Mesothelial cell of epicardium (in vitro differentiated cells): ENCODE measurements around the gene TBC1D2B. TPM values are rescaled to one million over a fixed set of nuclear protein-coding genes. Genes with fewer than 3 reads are reported as not detected.
A peak's percentile ranks its signal among the peaks of the same experiment; 100 is the strongest.

ENCODE experiments used
- DNase-seq, 2 experiments: peaks; one replicate each; pipeline ENCODE4 v3.0.0; 2021; ENCODE audit warnings: low spot score in 2 of 2; ENCODE audit not compliant: unreplicated experiment in 2 of 2
- H3K27ac Mint-ChIP-seq: 2 replicates; pipeline ENCODE4 v1.8.0; 2021; ENCODE audit warnings: mixed read lengths
- H3K27me3 Mint-ChIP-seq: 2 replicates; pipeline ENCODE4 v1.8.0; 2021; ENCODE audit warnings: low read depth, mixed read lengths
- H3K36me3 Mint-ChIP-seq: 2 replicates; pipeline ENCODE4 v1.8.0; 2021; ENCODE audit warnings: mixed read lengths
- H3K4me1 Mint-ChIP-seq: 2 replicates; pipeline ENCODE4 v1.8.0; 2021; ENCODE audit warnings: mixed read lengths
- H3K4me3 Mint-ChIP-seq: 2 replicates; pipeline ENCODE4 v1.8.0; 2021; ENCODE audit warnings: mild to moderate bottlenecking, moderate library complexity, mixed read lengths
- H3K9me3 Mint-ChIP-seq: 2 replicates; pipeline ENCODE4 v1.8.0; 2021; ENCODE audit warnings: mixed read lengths
- CTCF ChIP-seq: fragments of 200-600 bp; sonication (generic); IDR thresholded peaks from one replicate; pipeline ENCODE4 v1.5.0; 2021; ENCODE audit warnings: antibody characterized with exemption; ENCODE audit not compliant: unreplicated experiment
- total RNA-seq: library from RNA; stranded (reverse); gene quantifications from 3 replicates; pipeline ENCODE4 v1.2.1, GENCODE V29; 2021

Gene TBC1D2B
- total RNA-seq, 1 donor from 2014 or later = 39.8 TPM

- Mint-ChIP-seq H3K9me3 (no peaks in the 10 kb centered on the region), H3K4me1 (peaks cover 48% of the 10 kb centered on the region), H3K36me3 (no peaks in the 10 kb centered on the region), H3K27ac (no peak overlapping the region), H3K27me3 (no peaks in the 10 kb centered on the region), H3K4me3 (no peak overlapping the region)
- DNase-seq = no peak
- no peak for TF ChIP-seq CTCF
Observed at GRCh38 chr15:78054966-78055365, 22.5 kb downstream of the TBC1D2B start.

GRCh38 chr15:78054518-78054917, 23.0 kb downstream of the TBC1D2B start:
- Mint-ChIP-seq H3K36me3 (no peaks in the 10 kb centered on the region), H3K27ac (no peak overlapping the region), H3K4me1 (peaks cover 53% of the 10 kb centered on the region), H3K9me3 (no peaks in the 10 kb centered on the region), H3K4me3 (no peak overlapping the region), H3K27me3 (no peaks in the 10 kb centered on the region)
- no peak for DNase-seq
- TF ChIP-seq CTCF = no peak

- H3K9me3 Mint-ChIP-seq = no peaks in the 10 kb centered on the region
- TF ChIP-seq CTCF = no peak
- H3K4me3 Mint-ChIP-seq = no peak overlapping the region
- peaks cover 72% of the 10 kb centered on the region for H3K4me1 Mint-ChIP-seq
- H3K27me3 Mint-ChIP-seq = no peaks in the 10 kb centered on the region
- no peak for DNase-seq
- H3K27ac Mint-ChIP-seq = peak overlapping the region; percentile 89
- H3K36me3 Mint-ChIP-seq = no peaks in the 10 kb centered on the region
Observed at GRCh38 chr15:78052545-78052944, 25.0 kb downstream of the TBC1D2B start.

- peak in 1 of 2 experiments; percentile 60 for DNase-seq
- Mint-ChIP-seq H3K27ac (peak overlapping the region; percentile 89), H3K4me1 (peaks cover 76% of the 10 kb centered on the region), H3K4me3 (no peak overlapping the region), H3K36me3 (no peaks in the 10 kb centered on the region), H3K9me3 (no peaks in the 10 kb centered on the region), H3K27me3 (no peaks in the 10 kb centered on the region)
- TF ChIP-seq CTCF = no peak
Observed at GRCh38 chr15:78052001-78052401, 25.5 kb downstream of the TBC1D2B start.

GRCh38 chr15:78051596-78051995, 25.9 kb downstream of the TBC1D2B start:
- TF ChIP-seq CTCF = no peak
- no peak for DNase-seq
- Mint-ChIP-seq H3K4me1 (peaks cover 77% of the 10 kb centered on the region), H3K36me3 (no peaks in the 10 kb centered on the region), H3K27me3 (no peaks in the 10 kb centered on the region), H3K9me3 (no peaks in the 10 kb centered on the region), H3K27ac (peak overlapping the region; percentile 89), H3K4me3 (no peak overlapping the region)

- H3K27ac Mint-ChIP-seq = peak overlapping the region; percentile 89
- H3K4me3 Mint-ChIP-seq = no peak overlapping the region
- peaks cover 73% of the 10 kb centered on the region for H3K4me1 Mint-ChIP-seq
- H3K9me3 Mint-ChIP-seq = no peaks in the 10 kb centered on the region
- no peak for TF ChIP-seq CTCF
- no peak for DNase-seq
- no peaks in the 10 kb centered on the region for H3K27me3 Mint-ChIP-seq
- no peaks in the 10 kb centered on the region for H3K36me3 Mint-ChIP-seq
Observed at GRCh38 chr15:78050826-78051225, 26.7 kb downstream of the TBC1D2B start.
